ENCODE measurements around the gene TMEM8B.

DNA sequence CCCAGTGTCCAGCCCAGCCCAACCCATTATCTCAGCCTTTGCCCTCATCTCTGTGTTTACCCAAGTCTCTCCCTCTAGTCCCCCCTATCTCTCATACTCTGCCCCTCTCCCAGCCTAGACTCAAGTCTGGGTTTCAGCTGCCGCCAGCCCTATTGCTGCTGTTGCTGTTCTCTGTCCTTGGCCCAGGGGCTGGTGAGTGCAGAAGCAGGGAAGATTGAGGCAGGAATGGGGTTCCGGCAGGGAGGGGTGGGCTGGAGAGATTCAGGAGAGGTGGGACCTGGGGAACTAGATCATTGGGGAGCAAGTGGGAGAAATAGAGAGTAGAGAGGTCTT is 702 bp downstream of the TMEM8B start:
- no peak for TF ChIP-seq EZH2phosphoT487 (IDR thresholded peaks at IDR 0.05; ENCODE audit: borderline replicate concordance)
- no peak for TF ChIP-seq POLR2A (IDR thresholded peaks at IDR 0.05; ENCODE audit: borderline replicate concordance, extremely low read depth, insufficient read depth, insufficient read length)
- TF ChIP-seq EZH2 (IDR thresholded peaks at IDR 0.05) = no peak
- TF ChIP-seq ZNF274 (IDR thresholded peaks at IDR 0.05; ENCODE audit: low read depth, low read length) = no peak
- no peak for TF ChIP-seq SP1 (IDR thresholded peaks at IDR 0.05; ENCODE audit: low read depth)
- no peak for TF ChIP-seq SRF (IDR thresholded peaks at IDR 0.05; ENCODE audit: low read depth)
